Activated CD8-positive, alpha-beta memory T cell treated with anti-CD3 and anti-CD28 coated beads for 1 hour (primary cell): ENCODE measurements around the gene GLIS1.
"Not testable (repeated sequence)": the region's sequence is repeated elsewhere in the genome, so short reads cannot be mapped to it uniquely, and the experiment has no call there.

Experiments used
- DNase-seq, 2 donors: peaks; one replicate each; pipeline ENCODE4 v3.0.0-alpha.2; 2020; ENCODE audit warnings: low read depth in 1 of 2; ENCODE audit errors: extremely low read depth in 1 of 2

The GLIS1 gene

DNA sequence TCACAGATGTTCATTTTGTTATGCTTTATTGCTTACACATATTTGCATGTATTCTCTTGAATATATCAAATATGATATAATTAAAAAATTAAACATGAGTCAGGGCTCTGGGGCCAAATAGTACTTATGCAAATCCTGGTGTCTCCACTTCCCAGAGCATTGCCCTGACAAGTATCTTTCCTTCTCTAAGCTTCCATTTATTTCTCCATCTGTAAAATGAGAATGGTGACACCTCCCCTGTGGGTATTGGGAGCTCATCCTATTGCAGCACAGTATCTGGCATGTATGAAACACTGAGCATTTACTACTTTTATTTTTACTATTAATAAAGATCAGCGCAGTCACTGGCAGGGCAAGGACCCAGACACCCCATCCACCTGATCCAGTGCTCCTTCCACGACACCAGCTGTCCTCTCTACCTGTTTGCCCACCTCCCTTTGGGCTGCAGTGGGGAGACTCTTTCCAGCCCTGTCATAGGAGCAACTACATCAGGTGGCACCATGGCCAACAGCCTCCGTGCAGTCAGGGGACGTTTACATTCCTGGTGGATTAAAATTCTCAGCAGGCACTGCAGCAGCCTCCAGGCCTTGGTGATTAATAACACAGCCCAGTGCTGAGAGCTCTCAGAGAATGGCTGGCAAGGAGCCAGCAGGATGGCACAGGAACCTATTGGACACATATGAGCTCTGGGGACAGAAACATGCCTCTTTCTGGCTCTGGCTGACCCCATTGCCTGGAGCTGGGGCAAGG lies 166.7 kb downstream of the GLIS1 start:
- DNase-seq = no peak

DNA sequence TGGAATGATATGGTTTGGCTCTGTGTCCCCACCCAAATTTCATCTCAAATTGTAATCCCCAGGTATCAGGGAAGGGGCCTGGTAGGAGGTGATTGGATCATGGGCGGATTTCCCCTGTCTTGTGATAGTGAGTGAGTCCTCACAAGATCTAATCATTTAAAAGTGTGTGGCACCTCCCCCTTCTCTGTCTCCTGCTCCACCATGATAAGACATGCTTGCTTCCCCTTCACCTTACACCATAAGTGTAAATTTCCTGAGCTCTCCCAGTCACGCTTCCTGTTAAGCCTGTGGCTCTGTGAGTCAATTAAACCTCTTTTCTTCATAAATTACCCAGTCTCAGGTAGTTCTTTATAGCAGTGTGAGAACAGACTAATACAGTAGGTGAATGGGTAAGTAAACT lies 170.4 kb downstream of the GLIS1 start:
- DNase-seq = no peak

GRCh38 chr1:53567851-53568250 lies 171.1 kb downstream of the GLIS1 start:
- DNase-seq = no peak

DNA sequence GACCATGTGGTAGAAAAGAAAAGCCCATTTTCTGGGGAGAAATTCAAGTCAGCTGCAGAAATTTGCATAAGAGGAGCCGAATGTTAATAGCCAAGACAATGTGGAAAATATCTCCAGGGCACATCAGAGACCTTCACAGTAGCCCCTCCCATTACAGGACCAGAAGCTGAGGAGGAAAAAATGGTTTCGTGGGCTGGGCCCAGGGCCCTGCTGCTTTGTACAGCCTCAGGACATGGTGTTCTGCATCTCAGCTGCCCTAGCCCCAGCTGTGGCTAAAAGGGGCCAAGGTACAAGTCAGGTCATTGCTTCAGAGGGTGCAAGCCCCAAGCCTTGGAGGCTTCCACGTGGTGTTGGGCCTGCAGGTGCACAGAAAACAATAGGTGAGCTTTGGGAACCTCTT lies 171.5 kb downstream of the GLIS1 start:
- DNase-seq = no peak

- no peak for DNase-seq
Observed at GRCh38 chr1:53563611-53564010, 175.4 kb downstream of the GLIS1 start.

GRCh38 chr1:53562981-53563379 lies 176.0 kb downstream of the GLIS1 start:
- DNase-seq = no peak

DNA sequence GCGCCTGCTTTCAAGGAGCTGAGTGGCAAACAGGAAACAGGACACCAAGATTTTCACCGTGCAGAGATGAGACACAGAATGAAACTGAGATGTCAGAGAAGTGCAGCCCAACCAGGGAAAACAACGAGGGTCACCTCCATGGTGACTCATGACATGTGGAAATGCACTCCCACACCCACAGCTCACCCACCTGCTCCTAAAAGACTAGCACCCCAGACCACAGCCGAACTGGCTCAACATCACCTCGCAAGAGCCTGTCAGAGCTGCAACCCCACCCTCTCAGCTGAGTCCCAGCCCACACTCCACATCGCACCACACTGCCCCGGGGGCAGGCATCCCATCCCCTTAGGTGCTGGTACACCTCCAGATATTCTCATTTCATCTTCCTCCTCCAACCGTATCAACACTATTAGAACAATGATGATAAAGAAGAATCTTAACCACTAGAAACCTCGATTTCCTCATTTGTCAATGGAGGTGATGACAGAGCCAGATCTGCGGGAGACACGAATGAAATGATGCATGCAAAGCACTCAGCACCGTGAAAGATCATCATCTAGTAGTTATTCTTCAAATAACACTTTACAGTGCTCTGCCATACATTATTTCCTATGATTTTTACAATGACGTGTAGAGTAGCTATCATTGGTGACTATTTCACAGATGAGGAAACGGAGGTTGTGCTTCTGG lies 176.5 kb downstream of the GLIS1 start:
- no peak for DNase-seq

GRCh38 chr1:53561503-53562105 lies 177.4 kb downstream of the GLIS1 start:
- no peak for DNase-seq

- no peak for DNase-seq
Observed at GRCh38 chr1:53560581-53561502, 178.1 kb downstream of the GLIS1 start.

- no peak for DNase-seq
Observed at GRCh38 chr1:53559854-53560580, 178.9 kb downstream of the GLIS1 start.

DNA sequence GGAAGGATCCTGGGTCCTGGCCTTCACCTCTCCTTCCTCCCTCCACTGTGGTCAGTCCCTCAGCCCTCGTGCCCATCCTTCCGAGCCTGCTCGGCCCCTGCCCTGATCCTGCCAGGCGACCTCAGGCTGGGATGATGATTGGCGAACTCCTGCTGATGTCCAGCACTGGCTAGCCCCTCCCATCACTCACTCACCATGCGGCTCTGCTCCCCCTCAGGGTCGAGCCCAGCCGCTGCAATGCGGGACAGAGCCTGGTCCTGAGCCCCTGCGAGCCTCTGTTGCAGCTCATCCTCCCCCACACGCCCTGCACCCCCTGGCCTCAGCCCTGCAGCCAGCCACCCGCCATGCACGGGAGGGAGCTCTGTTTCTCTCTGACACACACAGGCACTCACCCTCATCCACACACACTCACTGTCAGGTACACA lies 179.6 kb downstream of the GLIS1 start:
- no peak for DNase-seq

DNA sequence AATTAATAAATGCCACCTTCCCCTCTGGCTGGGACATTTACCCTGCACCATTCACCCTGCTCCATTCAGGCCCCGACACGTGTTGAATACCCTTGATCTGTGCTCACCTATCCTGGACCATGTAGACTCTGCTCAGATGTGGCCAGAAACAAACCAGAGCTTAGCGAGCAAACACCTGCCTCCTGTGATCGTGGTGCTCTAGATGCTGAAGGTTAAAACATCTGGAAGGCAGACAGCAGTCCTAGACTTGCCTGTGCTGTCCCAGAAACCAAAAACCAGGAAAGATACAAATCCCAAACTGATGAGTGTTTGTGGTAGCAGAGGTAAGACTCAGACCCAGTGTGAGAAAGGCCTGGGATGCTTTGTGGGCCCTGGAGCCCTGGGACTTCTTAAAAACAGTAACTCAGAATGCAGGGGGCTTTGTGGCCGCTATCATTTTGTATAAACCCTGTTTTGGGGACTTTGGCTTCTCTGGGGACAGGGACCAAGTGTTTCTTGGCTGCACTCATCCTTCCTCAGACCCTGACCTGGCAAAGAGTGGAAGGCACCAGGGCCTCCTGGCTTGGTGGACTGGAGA lies 180.1 kb downstream of the GLIS1 start:
- DNase-seq = no peak

- DNase-seq = no peak
Observed at GRCh38 chr1:53557830-53558738, 180.9 kb downstream of the GLIS1 start.

DNA sequence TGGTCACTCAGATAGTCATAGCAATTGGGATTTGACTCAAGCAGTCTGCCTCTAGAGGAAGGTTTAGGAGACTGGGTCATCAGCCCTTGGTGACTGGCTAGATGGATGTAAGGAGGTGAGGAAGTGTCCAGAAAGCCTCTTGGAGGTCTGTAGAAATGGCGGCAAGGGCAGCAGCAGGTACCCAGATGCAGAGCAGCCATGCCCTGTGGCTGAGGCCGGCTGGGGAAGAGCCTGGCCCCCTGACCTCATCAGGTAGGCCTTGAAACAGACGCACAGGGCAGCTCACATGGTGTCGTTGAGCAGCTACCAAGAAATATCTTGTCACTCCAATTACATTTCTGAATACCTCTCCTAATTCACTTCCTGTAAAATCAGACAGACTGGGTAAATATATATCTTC lies 181.6 kb downstream of the GLIS1 start:
- DNase-seq = no peak

- no peak for DNase-seq
Observed at GRCh38 chr1:53556657-53557227, 182.2 kb downstream of the GLIS1 start.

- DNase-seq = not testable (repeated sequence)
Observed at GRCh38 chr1:53555620-53556326, 183.2 kb downstream of the GLIS1 start.

DNA sequence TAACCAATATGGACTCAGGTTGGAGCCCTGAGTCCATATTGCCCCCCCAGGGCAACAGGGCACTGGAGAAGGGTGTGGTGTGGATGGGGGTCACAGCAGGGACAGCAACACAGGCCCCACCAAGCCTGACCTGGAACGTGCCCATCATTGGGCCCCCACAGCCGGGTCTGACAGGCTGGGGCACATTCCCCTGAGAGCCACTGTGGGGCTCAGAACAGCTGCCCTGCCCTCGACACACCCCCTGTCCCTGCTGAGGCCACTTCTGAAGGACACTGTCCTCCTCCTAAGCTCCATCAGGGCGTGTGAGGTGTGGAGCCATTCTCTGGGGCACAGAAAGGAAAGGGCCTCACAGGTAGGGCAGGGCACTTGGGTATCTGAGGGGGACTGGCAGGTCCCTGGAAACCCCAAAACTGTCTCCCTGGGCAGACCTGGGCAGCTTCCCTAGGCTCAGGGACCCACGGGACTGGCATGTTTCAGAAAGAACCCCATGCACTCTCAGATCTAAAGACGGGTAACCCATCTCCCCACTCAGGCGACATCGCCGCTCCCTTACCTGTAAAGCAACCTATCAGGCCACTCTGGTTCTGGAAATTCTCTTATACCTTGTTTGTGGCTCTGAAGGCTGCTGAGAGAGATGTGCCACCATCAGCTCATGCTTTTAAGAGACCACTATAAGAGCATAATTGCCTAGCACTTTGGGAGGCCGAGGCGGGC lies 184.2 kb downstream of the GLIS1 start:
- no peak for DNase-seq
